Measurements from ENCODE around the gene RAB37. TPM values are rescaled to one million over a fixed set of nuclear protein-coding genes. Genes with fewer than 3 reads are reported as not detected.
A peak's percentile ranks its signal among the peaks of the same experiment; 100 is the strongest.

The RAB37 gene
- polyA plus RNA-seq, 1 experiment = 0.12 TPM

- H3K27me3 ChIP-seq (ENCODE audit: control insufficient read depth, insufficient read depth, low read length) = no peaks in the 10 kb centered on the region
- DNase-seq (ENCODE audit: low read depth) = peak; percentile 66
- CTCF ChIA-PET = interaction anchor here (0.6 to 3.3 kb wide), 5 partner anchors 12 to 185 kb away, joined by 3 to 14 read pairs (median 4); partner anchors contain the start of gene RAB37
- POLR2A ChIA-PET = no interaction called here
- H3K36me3 ChIP-seq (ENCODE audit: control insufficient read depth, insufficient read depth, low read length) = no peaks in the 10 kb centered on the region
- TF ChIP-seq CTCF (IDR thresholded peaks at IDR 0.05; ENCODE audit: insufficient read depth, low read depth, low read length) = peak; percentile 16; the same call in 1 of the 2 replicates
- H3K4me3 ChIP-seq (ENCODE audit: low read depth, low read length) = peak within 1 kb of the TSS; percentile 64
Observed at GRCh38 chr17:74748529-74749278, 11.6 kb downstream of the RAB37 start, which contains the start of gene NHERF1. Gene NHERF1 (plus strand): TSS chr17:74748628. CDS start chr17:74748847, 219 bp downstream.

- Histone ChIP-seq H3K27me3 (ENCODE audit: control insufficient read depth, insufficient read depth, low read length) (no peaks in the 10 kb centered on the region), H3K36me3 (ENCODE audit: control insufficient read depth, insufficient read depth, low read length) (no peaks in the 10 kb centered on the region), H3K4me3 (ENCODE audit: low read depth, low read length) (peak overlapping the region; percentile 64)
- no peak for TF ChIP-seq CTCF (IDR thresholded peaks at IDR 0.05; ENCODE audit: insufficient read depth, low read depth, low read length)
- DNase-seq (ENCODE audit: low read depth) = no peak
- POLR2A ChIA-PET = interaction anchor here (0.6 kb wide), 1 partner anchor 121 kb away, joined by 3 read pairs; no protein-coding TSS in a partner anchor
- CTCF ChIA-PET = interaction anchor here (0.6 to 3.7 kb wide), 5 partner anchors 21 to 184 kb away, joined by 3 to 16 read pairs (median 4); no protein-coding TSS in a partner anchor
Observed at GRCh38 chr17:74749279-74750038, 12.4 kb downstream of the RAB37 start.

- POLR2A ChIA-PET = interaction anchor here (0.6 kb wide), 1 partner anchor 120 kb away, joined by 3 read pairs; no protein-coding TSS in a partner anchor
- Histone ChIP-seq H3K36me3 (ENCODE audit: control insufficient read depth, insufficient read depth, low read length) (no peaks in the 10 kb centered on the region), H3K27me3 (ENCODE audit: control insufficient read depth, insufficient read depth, low read length) (no peaks in the 10 kb centered on the region), H3K4me3 (ENCODE audit: low read depth, low read length) (peak overlapping the region; percentile 64)
- no peak for TF ChIP-seq CTCF (IDR thresholded peaks at IDR 0.05; ENCODE audit: insufficient read depth, low read depth, low read length)
- CTCF ChIA-PET = interaction anchor here (1.0 to 3.7 kb wide), 5 partner anchors 10 to 211 kb away, joined by 3 to 16 read pairs (median 4); no protein-coding TSS in a partner anchor
- DNase-seq (ENCODE audit: low read depth) = no peak
Observed at GRCh38 chr17:74750039-74750326, 12.9 kb downstream of the RAB37 start.

- POLR2A ChIA-PET = no interaction called here
- Histone ChIP-seq H3K4me3 (ENCODE audit: low read depth, low read length) (peak overlapping the region; percentile 64), H3K36me3 (ENCODE audit: control insufficient read depth, insufficient read depth, low read length) (no peaks in the 10 kb centered on the region; the same call in 1 of the 2 replicates), H3K27me3 (ENCODE audit: control insufficient read depth, insufficient read depth, low read length) (no peaks in the 10 kb centered on the region)
- DNase-seq (ENCODE audit: low read depth) = no peak
- TF ChIP-seq CTCF (IDR thresholded peaks at IDR 0.05; ENCODE audit: insufficient read depth, low read depth, low read length) = no peak
- CTCF ChIA-PET = interaction anchor here (0.9 to 3.7 kb wide), 5 partner anchors 10 to 210 kb away, joined by 3 to 16 read pairs (median 4); no protein-coding TSS in a partner anchor
Observed at GRCh38 chr17:74750327-74751069, 13.4 kb downstream of the RAB37 start.
